Transverse colon (tissue), 4 donors: Measurements from ENCODE around the gene SERBP1. TPM values are rescaled to one million over a fixed set of nuclear protein-coding genes. Genes with fewer than 3 reads are reported as not detected.

ENCODE experiments used
- DNase-seq: peaks from one replicate; pipeline ENCODE4 v3.0.0-alpha.2; 2019
- H3K27ac ChIP-seq, 4 donors: fragments of 200-600 bp; sonication (generic); 2 replicates each; pipeline ENCODE4 v1.5.1; 2016 to 2018; ENCODE audit warnings: inconsistent platforms in 4 of 4
- H3K27me3 ChIP-seq: fragments of 200-600 bp; sonication (generic); 2 replicates; pipeline ENCODE4 v1.5.1; 2017; ENCODE audit warnings: inconsistent platforms
- H3K36me3 ChIP-seq, 4 donors: fragments of 200-600 bp; sonication (generic); 2 replicates each; pipeline ENCODE4 v1.5.1; 2017 to 2019; ENCODE audit warnings: inconsistent platforms in 4 of 4
- H3K4me1 ChIP-seq, 4 donors: fragments of 200-600 bp; sonication (generic); 2 replicates each; pipeline ENCODE4 v1.5.1; 2017 to 2020; ENCODE audit warnings: inconsistent platforms in 4 of 4
- H3K4me3 ChIP-seq, 4 donors: fragments of 200-600 bp; sonication (generic); 1 replicate in 1 of 4; 2 replicates in 3 of 4; pipeline versions ENCODE4 v1.5.1 to v1.6.1; 2017 to 2019; ENCODE audit warnings: inconsistent platforms in 4 of 4
- H3K9me3 ChIP-seq, 2 donors: fragments of 200-600 bp; sonication (generic); 2 replicates each; pipeline ENCODE4 v1.5.1; 2017 to 2019; ENCODE audit warnings: inconsistent platforms in 2 of 2
- CTCF ChIP-seq, 5 experiments: fragments of 200-600 bp in 3 of 5; fragments of 450-650 bp in 2 of 5; sonication (generic) in 3 of 5; IDR thresholded peaks; 1 replicate in 2 of 5; 2 replicates in 3 of 5; pipeline ENCODE4 v1.5.1; 2016 to 2017; ENCODE audit warnings: antibody characterized with exemption in 5 of 5, inconsistent platforms in 3 of 5, mild to moderate bottlenecking in 2 of 5, moderate library complexity in 1 of 5
- EP300 ChIP-seq: sonication (generic); formaldehyde crosslinking; IDR thresholded peaks from one replicate; pipeline ENCODE4 v1.6.1; 2017; ENCODE audit warnings: antibody characterized with exemption, low read depth
- POLR2A ChIP-seq: fragments of 450-650 bp; IDR thresholded peaks from one replicate; pipeline ENCODE4 v1.6.1; 2016; ENCODE audit warnings: antibody characterized with exemption, mild to moderate bottlenecking, moderate library complexity
- POLR2AphosphoS5 ChIP-seq, 3 donors: sonication (generic); formaldehyde crosslinking; IDR thresholded peaks; one replicate each; pipeline ENCODE4 v1.6.1; 2016; ENCODE audit warnings: antibody characterized with exemption in 3 of 3
- WGBS, 2 donors: methylation state at CpG; one replicate each; pipeline ENCODE4 v1.1.5; 2018; ENCODE audit warnings: low coverage in 1 of 2; 5-methylcytosine and 5-hydroxymethylcytosine counted together
- in situ Hi-C, 4 donors: fragments of 200-750 bp; cut with MboI; loops; one replicate each; pipeline versions ENCODE4 v1.15.0 to v1.15.1; 2017; ENCODE audit warnings: low sequenced_read_pairs in 3 of 4, low pct_ligation_motif_present in 1 of 4, low pct_unique_long_range_greater_than_20kb in 1 of 4
- intact Hi-C: fragments of 100-400 bp; cut with DNase I; formaldehyde crosslinking; loops from one replicate; pipeline ENCODE4 v1.15.1; 2023; ENCODE audit warnings: low total_unique reads
- total RNA-seq, 4 donors: library from RNA; depleted of rRNA; stranded (reverse); fragments of >200 nt; gene quantifications; one replicate each; pipeline ENCODE4 v1.1.0, GENCODE V29; 2016

The SERBP1 gene
- total RNA-seq, 4 donors from 2014 or later = 64.3 to 218 (median 158) TPM

GRCh38 chr1:67394548-67394947 lies 35.7 kb downstream of the SERBP1 start:
- TF ChIP-seq EP300 = no peak
- no peak for TF ChIP-seq POLR2A
- no peak for TF ChIP-seq POLR2AphosphoS5 (IDR thresholded peaks at IDR 0.05)
- TF ChIP-seq CTCF (IDR thresholded peaks at IDR 0.05) = no peak
- in situ Hi-C loops (no loop called here), intact Hi-C loops (no loop called here)
- H3K36me3 ChIP-seq = no peaks in the 10 kb centered on the region
- no peak overlapping the region for H3K27ac ChIP-seq
- WGBS, 2 donors = 89 to 95% methylated on average over 2 to 4 of the region's 4 CpGs
- H3K4me3 ChIP-seq = no peak overlapping the region
- H3K27me3 ChIP-seq = no peaks in the 10 kb centered on the region
- H3K9me3 ChIP-seq = no peaks in the 10 kb centered on the region
- no peak for DNase-seq
- H3K4me1 ChIP-seq = no peaks in the 10 kb centered on the region

- H3K4me3 ChIP-seq = no peak overlapping the region
- intact Hi-C loops (no loop called here), in situ Hi-C loops (no loop called here)
- 91 to 100% methylated on average over 2 to 3 of the region's 3 CpGs for WGBS, 2 donors
- no peaks in the 10 kb centered on the region for H3K9me3 ChIP-seq
- TF ChIP-seq POLR2AphosphoS5 (IDR thresholded peaks at IDR 0.05) = no peak
- TF ChIP-seq POLR2A = no peak
- TF ChIP-seq EP300 = no peak
- no peak overlapping the region for H3K27ac ChIP-seq
- H3K4me1 ChIP-seq = no peaks in the 10 kb centered on the region
- no peaks in the 10 kb centered on the region for H3K27me3 ChIP-seq
- H3K36me3 ChIP-seq = no peaks in the 10 kb centered on the region
- no peak for DNase-seq
Measured at GRCh38 chr1:67393737-67394136, 36.5 kb downstream of the SERBP1 start.

GRCh38 chr1:67393240-67393639 lies 37.0 kb downstream of the SERBP1 start:
- Histone ChIP-seq H3K4me3 (no peak overlapping the region), H3K9me3 (no peaks in the 10 kb centered on the region), H3K36me3 (no peaks in the 10 kb centered on the region), H3K27me3 (no peaks in the 10 kb centered on the region), H3K4me1 (no peaks in the 10 kb centered on the region), H3K27ac (no peak overlapping the region)
- DNase-seq = peak; percentile 8
- in situ Hi-C loops = no loop called here
- 52% methylated on average over 12 of the region's 12 CpGs; no CpG with 5 or more reads in 1 of the 2 donors for WGBS, 2 donors
- no peak for TF ChIP-seq POLR2AphosphoS5 (IDR thresholded peaks at IDR 0.05)
- intact Hi-C loops = no loop called here

- Histone ChIP-seq H3K4me3 (no peak overlapping the region), H3K4me1 (no peaks in the 10 kb centered on the region), H3K27me3 (no peaks in the 10 kb centered on the region), H3K27ac (no peak overlapping the region), H3K36me3 (no peaks in the 10 kb centered on the region), H3K9me3 (no peaks in the 10 kb centered on the region)
- 91 to 100% methylated on average over 1 to 3 of the region's 3 CpGs for WGBS, 2 donors
- in situ Hi-C loops (no loop called here), intact Hi-C loops (no loop called here)
- no peak for TF ChIP-seq CTCF (IDR thresholded peaks at IDR 0.05)
- TF ChIP-seq POLR2A = no peak
- TF ChIP-seq POLR2AphosphoS5 (IDR thresholded peaks at IDR 0.05) = no peak
- TF ChIP-seq EP300 = no peak
- DNase-seq = no peak
Measured at GRCh38 chr1:67390041-67390887, 39.9 kb downstream of the SERBP1 start.

GRCh38 chr1:67383999-67384638 lies 46.1 kb downstream of the SERBP1 start:
- Histone ChIP-seq H3K27ac (no peak overlapping the region), H3K9me3 (peaks cover 5 to 6% of the 10 kb centered on the region in 2 donors), H3K4me3 (no peak overlapping the region), H3K4me1 (no peaks in the 10 kb centered on the region), H3K36me3 (no peaks in the 10 kb centered on the region), H3K27me3 (no peaks in the 10 kb centered on the region)
- no peak for DNase-seq
- in situ Hi-C loops = no loop called here
- 100% methylated on average over 1 of the region's 2 CpGs; no CpG with 5 or more reads in 1 of the 2 donors for WGBS, 2 donors
- no peak for TF ChIP-seq POLR2AphosphoS5 (IDR thresholded peaks at IDR 0.05)
- no peak for TF ChIP-seq POLR2A
- no peak for TF ChIP-seq CTCF (IDR thresholded peaks at IDR 0.05)
- no peak for TF ChIP-seq EP300
- intact Hi-C loops = no loop called here
